Fibroblast of skin of left quadriceps (primary cell): ENCODE results near the gene IRX4.
"Not testable (repeated sequence)": the region's sequence is repeated elsewhere in the genome, so short reads cannot be mapped to it uniquely, and the experiment has no call there.

Experiments used
- DNase-seq, 2 experiments: peaks; one replicate each; pipeline ENCODE4 v3.0.0-alpha.2; 2013; ENCODE audit warnings: low read depth in 2 of 2

Gene IRX4

DNA sequence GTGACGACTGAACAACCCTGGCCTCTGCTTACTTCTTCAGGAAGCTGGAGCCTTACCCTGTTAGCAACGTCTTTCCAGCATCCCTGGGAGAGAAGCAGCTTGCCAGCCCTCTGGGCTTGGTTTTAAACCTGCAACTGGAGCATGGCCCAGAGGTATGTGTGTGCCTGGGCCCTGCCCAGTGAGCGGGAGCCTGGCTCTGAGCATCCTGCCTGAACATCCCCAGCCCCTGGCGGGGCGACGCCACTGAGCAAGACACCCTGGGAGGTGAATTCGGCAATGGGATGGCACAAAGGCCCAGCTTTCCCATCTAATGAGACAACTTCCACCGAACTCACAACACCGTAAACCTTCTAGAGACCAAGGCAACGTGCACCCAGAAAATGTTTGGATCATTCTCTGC is 23.6 kb downstream of the IRX4 start:
- DNase-seq: no peak

DNA sequence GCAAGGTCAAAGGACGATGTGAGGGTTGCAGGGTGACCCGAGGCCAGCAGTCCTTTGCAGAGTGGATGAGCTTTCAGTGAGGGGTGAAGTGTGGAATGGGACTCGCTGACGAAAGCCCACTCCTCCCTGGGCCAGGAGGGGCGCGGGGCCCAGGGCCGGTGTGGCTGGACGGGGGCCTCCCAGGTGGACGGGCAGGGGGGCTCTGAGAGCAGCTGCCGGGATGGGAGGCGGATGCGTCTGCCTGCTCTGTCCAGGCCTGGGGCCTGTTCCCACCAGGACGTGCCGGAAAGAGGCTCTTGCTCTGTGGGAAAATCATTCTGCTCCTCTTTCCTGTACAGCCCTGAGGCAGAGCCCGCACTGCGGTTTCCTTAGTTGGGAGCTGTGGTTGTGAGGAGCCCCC is 24.3 kb downstream of the IRX4 start:
- no peak for DNase-seq

DNA sequence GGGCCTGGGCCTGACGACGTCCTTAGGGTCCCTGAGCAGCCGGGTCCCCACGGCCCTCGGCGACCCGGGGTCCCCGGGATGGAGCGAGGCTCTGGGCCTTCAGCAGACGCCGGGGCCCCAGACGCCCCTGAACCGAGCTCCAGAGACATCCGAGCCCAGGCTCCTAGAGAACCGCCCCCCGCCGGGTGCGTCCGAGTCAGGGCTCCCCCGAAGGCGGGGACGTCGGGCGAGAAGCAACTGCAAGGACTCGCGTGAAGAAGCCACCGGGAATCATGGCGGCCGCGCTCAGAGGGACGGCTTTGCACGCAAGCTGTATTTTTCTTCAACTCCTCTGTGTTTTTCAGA is 25.5 kb downstream of the IRX4 start:
- DNase-seq: no peak

DNA sequence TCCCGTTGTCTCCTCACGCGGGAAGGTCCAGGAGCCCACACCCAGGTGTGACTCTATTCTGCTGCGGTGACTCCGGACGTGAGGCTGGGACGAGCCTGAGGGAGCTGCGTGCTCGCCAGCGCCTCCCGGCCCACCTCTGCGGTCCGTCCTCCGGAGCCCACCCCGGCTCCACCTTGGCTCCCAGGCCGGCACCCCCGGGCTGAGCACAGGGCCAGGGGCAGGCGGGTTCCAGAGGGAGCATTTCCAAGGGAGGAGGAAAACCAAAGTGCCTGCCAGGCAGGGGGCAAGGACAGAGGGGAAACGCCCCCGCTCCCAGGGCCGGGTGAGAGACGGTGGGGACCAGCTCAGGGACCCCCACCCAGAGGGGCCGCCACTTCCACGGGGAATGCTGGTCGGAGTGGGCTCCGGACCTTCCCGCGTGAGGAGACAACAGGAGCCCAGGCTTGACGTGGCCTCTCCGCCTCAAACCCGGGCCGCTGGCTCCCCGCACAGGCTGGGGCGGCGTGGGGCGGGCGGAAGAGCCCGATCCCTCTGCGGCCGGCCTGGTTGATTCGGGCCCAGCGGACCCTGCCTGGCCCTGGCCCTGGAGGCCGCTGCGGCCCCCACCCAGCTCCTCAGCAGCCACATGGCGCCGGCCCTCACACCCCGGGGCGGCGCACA is 26.0 kb downstream of the IRX4 start:
- DNase-seq: no peak

DNA sequence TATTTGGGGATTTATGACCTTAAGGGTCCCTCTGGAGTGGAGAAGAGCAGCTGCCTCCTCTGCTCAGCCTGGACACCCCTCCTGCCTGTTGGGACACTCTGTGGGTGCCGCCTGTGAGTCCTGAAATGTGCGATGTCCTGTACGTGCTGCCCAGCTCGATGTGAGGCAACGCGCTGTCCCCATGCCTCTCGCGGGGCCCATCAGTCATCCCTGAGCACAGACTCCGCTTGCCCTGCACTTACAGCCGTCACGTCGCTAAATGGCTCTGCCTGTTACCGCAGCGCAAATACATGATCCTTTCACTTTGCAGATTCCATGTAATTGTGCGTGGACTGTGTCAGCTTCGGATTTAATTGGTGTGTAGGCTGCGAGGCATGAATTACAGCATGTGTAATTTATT is 27.1 kb downstream of the IRX4 start:
- no peak for DNase-seq

DNA sequence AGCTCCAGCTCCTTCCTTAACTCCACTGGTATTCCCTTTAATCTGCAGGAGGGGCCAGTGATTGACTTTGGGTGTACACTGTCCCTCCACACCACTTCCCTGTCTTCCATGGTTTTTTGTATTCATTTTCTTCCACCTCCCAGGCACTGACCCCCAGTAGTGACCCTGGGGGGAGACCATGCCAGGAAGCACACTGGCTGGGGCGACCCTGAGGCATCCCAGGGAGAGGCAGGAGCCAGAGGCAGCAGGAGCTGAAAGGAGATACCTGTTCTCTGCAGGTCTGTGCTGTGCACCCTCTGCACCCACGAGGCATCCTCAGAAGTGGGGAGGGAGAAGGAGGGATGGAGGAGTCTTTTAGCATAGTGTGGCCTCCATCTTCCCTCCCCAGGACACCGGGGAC is 27.6 kb downstream of the IRX4 start:
- no peak for DNase-seq

DNA sequence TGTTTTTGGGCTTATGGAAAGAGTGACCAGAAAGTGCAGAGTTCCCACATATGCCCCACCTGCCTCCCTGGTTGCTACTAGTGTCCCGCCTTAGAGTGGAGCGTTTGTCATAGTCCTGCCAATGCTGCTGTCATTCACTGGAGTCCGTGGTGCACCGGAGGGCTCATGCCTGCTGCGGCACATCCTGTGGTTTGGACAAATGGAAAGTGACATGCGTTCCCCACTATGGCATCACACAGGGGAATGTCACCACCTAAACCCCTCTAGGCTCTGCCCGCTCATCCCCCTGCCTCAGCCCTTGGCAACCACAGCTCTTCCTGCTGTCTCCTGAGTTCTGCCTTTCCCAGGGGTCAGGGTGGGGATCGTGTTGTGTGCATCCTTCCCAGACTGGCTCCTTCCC is 29.2 kb downstream of the IRX4 start:
- no peak for DNase-seq

DNA sequence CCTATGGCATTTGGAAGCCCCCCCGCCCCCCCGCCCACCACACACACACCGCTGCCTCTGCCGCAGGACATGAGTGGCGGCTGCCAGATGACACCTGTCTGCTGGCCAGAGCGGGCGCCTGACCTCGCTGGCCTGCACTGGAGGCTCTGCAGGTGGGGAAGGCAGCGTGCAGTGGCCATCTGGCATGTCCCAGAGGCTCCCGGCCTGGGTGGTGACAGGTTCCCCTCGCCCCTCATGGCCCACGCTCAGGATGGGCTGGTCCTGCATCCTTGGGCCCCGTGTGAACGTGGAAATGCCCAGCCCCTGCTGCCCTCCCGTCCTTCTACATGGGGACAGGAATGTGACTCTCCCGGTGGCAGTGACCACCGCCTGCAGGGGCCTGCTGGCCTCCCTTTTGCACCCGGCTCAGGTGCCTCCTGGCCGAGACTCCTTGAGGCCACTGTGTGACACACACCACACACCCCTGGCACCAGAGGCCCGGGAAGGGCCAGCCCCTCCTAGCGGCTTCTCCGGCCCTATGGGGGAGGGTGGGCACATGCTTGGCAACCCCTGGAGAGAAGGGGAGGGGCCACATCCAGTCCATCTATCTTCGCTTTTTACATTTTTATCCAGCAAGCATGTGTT is 30.3 kb downstream of the IRX4 start:
- no peak for DNase-seq

DNA sequence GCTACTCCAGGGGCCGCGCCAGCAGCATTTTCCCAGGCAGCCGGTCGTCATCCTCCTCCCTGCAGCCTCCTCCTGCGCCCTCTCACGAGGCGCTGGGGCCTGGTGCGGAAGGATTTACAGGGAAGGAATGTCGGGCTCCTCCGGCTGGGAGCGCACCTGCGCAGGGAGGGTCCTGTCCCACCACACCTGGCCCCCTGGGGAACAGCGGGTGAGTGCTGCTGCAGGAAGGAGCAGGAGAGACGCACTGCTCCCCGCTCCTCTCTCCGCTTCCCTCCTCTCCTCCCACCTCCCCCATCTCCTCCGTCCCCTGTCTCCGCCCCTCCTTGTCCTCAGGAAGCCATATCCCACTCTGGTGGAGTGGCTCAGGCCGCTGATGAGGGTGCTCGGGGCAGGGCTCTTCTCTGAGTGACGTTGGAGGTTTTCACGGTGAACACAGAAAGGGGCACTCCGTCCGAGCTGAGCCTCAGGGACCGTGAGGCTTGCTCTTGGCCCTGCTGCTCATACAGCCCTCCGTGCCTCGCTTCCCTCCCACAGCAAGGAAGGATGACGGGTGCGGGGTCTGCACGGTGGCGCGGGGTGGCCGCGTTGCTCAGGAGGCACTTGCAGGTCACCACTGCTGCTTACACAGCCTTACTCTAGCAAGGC is 31.3 kb downstream of the IRX4 start:
- DNase-seq: no peak

DNA sequence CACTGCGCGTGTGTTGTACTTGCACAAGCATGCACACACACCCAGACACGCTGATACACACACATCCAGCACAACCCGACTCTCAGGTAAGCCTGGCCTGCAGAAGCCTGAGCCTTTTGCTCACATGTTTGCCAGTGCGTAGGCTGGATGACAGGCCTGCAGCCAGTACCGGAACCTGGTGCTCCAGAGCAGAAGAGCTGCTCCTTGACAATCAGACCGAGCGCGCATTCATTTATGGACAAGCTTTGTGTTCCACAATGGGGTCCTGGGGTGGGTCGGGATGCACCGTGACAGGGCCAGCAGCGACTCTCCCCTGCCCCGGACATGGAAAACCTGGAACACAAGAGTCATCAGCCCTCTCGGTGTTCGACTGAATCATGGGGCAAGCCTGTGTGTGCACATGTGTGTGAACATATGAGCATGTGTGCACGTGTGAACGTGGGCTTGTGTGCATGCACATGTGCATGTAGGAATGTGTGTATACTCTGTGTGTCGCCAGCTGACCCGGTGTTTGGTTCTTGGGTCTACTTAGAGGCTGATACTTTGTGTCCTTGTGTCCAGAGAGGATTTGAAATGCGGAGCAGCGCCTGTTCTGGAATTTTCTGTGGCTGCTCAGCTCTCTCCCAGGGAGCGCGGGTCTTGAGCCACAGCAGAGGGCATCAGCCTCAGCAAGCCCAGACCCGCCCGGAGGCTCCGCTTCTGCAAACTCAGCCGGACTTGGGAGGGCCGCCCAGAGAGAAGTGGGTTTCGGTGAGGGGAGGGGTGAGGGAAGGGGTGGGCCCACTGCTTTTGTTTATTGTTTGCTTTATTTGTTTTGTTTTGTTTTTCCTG is 32.2 kb downstream of the IRX4 start:
- no peak for DNase-seq

DNA sequence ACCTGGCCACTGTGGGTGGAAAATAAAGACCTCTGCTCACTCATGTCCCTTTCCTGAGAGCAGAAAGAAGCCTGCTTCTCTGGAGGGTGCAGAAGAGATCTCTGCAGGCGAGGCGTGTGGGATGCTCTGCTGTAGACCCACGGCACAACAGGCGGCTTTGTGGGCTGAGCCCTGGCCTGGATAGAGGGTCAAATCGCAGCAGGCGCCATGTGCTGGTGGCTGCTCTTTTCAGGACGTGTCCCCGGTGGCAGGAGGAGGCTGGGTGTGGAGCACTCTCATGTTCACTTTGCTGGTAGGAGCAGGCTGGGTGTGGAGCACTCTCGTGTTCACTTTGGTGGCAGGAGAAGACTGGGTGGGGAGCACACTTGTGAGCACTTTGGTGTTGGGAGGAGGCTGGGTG is 35.1 kb downstream of the IRX4 start:
- no peak for DNase-seq

DNA sequence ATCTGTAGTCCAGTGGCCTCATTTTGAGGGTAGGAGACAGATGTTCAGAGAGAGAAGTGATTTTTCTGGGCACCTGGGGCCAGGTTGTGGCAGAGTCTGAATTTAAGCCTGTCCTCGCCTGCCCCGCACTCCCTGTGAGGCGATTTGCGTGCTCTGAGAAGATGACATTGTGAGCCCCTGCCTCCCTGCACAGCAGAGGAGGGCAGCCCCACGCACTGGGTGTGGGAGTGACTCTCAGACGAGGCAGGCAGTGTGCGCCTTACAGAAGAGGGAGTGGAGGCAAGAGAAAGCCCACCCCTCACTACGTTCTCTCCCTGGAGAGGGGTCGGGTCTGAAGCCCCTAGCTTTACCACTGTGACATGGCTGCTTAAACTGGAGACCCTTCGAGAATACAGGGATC is 35.7 kb downstream of the IRX4 start:
- no peak for DNase-seq

DNA sequence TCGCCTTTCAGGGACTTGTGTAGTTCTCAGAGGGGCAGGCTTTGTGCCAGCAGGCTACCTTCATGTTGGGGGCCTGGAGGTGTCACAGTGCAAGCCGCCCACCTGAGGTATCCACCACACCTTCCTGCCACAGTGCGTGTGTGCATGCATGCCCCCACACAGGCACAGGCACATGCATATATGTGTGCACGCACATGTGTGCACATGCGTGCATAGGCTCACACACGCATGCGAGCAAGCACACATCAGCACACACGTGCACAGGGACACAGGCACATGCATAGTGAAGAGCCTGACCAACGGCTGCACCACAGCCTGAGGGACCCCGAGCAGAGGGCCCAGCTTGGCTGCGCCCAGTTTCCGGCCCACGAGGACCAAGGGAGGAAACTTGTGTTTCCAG is 36.1 kb downstream of the IRX4 start:
- DNase-seq: no peak

DNA sequence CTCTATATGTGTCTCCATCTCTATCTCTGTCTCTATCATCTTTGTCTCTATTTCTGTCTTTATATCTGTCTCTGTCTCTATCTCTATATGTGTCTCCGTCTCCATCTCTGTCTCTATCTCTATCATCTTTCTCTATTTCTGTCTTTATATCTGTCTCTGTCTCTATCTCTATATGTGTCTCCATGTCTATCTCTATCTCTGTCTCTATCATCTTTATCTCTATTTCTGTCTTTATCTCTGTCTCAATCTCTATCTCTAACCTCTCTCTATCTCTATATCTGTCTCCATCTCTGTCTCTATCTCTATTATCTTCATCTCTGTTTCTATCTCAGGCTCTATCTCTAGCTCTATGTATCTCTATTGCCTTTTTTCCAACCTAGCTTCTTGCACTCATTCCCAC is 37.0 kb downstream of the IRX4 start:
- no peak for DNase-seq

DNA sequence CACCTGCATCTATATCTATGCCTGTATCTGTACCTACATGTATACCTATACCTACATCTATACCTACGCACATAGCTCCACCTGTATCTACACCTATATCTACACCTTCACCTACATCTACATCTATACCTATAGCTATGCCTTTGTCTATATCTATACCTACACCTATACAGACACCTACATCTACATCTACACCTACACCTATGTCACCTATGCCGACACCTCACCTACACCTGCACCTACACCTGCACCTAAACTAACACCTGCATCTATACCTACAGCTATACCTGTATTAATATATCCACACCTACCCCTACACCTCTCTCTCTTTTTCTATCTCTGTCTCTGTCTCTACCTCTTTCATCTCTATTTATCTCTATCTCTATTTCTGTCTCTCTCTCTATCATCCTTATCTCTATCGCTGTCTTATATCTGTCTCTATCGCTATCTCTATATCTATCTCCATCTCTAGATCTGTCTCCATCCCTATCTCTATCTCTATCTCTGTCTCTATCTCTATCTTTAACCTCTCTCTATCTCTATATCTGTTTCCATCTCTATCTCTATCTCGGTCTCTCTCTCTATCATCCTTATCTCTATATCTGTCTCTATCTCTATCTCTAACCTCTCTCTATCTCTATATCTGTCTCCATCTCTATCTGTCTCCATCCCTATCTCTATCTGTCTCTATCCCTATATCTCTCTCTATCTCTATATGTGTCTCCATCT is 37.9 kb downstream of the IRX4 start:
- DNase-seq: no peak

DNA sequence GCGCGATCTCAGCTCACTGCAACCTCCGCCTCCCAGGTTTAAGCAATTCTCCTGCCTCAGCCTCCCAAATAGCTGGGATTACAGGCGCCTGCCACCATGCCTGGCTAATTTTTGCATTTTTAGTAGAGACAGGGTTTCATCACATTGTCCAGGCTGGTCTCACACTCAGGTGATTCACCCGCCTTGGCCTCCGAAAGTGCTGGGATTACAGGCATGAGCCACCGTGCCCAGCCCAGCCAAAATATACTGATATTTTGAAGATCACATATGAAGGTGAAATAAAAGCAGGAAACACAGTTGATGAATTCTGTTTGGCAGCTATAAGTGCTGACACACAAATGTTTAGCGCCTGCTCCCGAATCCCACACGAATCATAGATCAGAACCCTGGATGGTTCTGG is 39.0 kb downstream of the IRX4 start:
- DNase-seq: not testable (repeated sequence)

DNA sequence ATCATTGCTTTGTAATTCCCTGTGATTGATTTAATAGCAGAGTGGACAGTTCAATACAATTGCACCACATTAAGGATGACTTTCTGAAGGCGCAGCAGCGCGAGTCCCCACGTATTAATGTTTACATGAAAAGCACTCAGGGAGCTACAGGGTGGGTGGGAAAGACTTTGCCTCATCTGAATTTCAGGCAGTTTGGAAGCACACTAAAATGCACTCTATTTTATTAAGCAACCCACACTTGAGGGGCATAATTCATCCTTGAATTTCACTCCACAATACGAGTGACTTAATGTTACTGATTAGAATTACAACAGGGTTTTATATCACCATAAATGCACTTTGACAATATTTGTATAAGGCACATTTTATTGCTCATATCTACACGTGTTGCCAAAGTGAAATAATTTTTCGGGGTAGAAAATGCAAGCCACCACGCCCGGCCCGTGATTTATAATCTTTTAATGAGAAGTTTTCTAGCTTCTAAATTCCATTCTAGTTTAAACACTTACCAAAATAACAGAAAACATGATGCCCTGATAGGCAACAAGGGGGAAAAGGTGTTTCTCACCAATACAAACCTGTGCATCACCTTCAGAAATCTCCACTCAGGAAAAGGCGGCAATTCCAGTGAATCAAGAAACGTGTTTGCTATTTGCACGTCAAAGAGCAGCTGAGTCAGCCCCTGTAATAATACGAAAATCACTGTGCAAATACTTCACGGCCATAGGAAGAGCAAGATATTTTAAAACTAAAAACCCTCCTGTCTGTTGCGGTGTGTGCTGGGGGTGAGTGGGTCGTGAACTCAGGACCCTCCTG is 40.5 kb downstream of the IRX4 start:
- no peak for DNase-seq

DNA sequence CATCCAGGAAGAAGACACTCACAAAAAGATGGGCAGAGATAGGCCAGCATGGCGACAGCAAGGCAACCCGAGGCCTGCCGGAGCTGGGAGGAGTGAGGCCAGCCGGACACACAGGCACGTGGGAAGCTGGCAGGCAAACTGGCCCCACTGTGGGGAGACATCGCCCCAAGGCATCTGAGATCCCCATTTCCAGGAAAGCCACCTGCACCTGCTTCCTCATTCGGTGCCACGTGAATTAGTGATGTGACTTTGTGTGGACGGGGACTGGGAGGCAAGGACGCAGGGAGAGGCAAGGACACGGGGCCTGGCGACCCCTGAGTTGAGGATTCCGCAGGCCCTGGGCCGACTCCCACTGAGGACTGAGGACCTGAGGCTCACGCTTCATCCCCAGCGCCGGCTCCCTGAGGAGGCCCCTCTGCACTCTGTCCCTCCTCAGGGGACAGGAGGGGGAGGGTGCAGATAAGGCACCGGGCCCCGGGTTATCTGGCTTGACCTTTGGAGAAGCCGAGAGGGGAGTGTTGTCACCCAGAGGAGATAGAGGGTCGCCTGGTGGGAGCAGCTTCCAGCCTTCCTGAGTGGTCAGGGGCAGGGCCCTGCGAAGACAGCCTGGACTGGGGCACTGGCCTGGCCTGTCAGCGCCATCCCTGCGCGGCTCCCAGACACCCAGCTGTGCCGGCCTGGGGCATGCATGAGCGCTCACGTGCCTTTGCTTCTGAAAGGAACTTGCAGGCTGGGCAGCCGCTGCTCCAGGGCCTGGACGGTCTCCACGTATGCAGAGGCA is 41.8 kb downstream of the IRX4 start:
- DNase-seq: no peak

DNA sequence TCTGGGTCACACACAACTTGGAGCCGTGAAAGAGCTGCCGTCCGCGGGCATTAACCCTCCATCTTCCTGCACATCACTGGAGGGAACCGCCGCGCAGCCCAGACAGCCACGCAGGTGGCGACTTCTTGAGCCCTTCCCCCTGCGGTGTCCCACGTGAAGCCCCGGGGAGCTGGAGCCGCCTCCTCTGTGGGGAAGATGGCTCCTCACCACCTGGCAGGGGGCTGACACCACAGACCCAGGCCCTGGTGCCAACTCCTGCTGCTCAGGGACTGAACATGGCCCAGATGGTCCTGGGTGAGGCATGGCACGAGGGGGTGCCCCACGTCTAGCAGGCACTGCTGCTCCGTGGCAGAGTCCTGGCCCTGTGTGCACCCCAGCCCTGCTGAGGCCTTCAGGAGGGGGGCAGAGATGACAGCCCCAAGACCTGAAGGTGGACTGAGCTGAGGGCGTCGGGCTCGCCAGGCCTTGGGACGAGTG is 42.6 kb downstream of the IRX4 start:
- DNase-seq: no peak

DNA sequence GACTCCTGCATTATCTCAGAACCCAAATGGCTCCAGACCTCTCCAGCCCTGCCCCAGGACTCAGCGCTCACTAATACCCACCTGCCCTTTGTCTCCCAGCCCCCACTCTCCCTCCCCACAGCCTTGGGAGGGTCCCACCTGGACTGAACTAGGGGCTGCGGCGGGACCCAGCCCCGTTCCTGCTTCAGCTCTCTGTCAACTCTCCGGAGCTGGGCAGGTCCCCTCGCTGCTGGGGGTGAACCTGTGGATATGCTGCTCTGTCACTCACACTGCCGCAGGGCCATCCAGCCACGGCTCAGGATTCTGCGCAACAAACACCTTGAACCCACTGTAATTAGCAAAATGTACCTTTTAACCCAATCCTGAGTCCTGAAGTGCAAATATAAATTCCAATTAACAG is 44.7 kb downstream of the IRX4 start:
- no peak for DNase-seq
